Mucosa of gallbladder (tissue), 1 donor: Measurements from ENCODE around the gene GRIN2A. TPM values are rescaled to one million over a fixed set of nuclear protein-coding genes. Genes with fewer than 3 reads are reported as not detected.

Experiments
- DNase-seq: peaks from one replicate; pipeline ENCODE4 v3.0.0-alpha.2; 2020; ENCODE audit warnings: low spot score
- total RNA-seq: library from RNA; stranded (reverse); gene quantifications from one replicate; pipeline ENCODE4 v1.2.1, GENCODE V29; 2021
- donor health status: DM: no; HTN: no; CAD: no.

Gene GRIN2A
- total RNA-seq, 1 donor from 2014 or later, result 62.8 TPM

- DNase-seq, result no peak
Observed at GRCh38 chr16:9820476-9821246, 361.6 kb downstream of the GRIN2A start.

- DNase-seq, result no peak
Observed at GRCh38 chr16:9818702-9819101, 363.5 kb downstream of the GRIN2A start.

GRCh38 chr16:9817586-9817985 is 364.6 kb downstream of the GRIN2A start:
- no peak for DNase-seq

GRCh38 chr16:9816644-9817043 is 365.6 kb downstream of the GRIN2A start:
- no peak for DNase-seq

GRCh38 chr16:9813665-9814064 is 368.6 kb downstream of the GRIN2A start:
- no peak for DNase-seq

GRCh38 chr16:9808210-9808609 is 374.0 kb downstream of the GRIN2A start:
- no peak for DNase-seq

GRCh38 chr16:9807302-9807701 is 374.9 kb downstream of the GRIN2A start:
- DNase-seq, result no peak

- DNase-seq, result no peak
Observed at GRCh38 chr16:9805109-9805508, 377.1 kb downstream of the GRIN2A start.

GRCh38 chr16:9802160-9802559 is 380.1 kb downstream of the GRIN2A start:
- no peak for DNase-seq

- no peak for DNase-seq
Observed at GRCh38 chr16:9801651-9802050, 380.6 kb downstream of the GRIN2A start.

- DNase-seq, result no peak
Observed at GRCh38 chr16:9800186-9800738, 382.0 kb downstream of the GRIN2A start.

GRCh38 chr16:9798952-9799580 is 383.2 kb downstream of the GRIN2A start:
- DNase-seq, result no peak

GRCh38 chr16:9798474-9798873 is 383.8 kb downstream of the GRIN2A start:
- no peak for DNase-seq

- DNase-seq, result no peak
Observed at GRCh38 chr16:9797306-9797705, 384.9 kb downstream of the GRIN2A start.

GRCh38 chr16:9793623-9794022 is 388.6 kb downstream of the GRIN2A start:
- DNase-seq, result no peak

- DNase-seq, result no peak
Observed at GRCh38 chr16:9791556-9791955, 390.7 kb downstream of the GRIN2A start.

GRCh38 chr16:9790199-9790598 is 392.0 kb downstream of the GRIN2A start:
- no peak for DNase-seq

GRCh38 chr16:9787717-9788116 is 394.5 kb downstream of the GRIN2A start:
- DNase-seq, result no peak

GRCh38 chr16:9780831-9781230 is 401.4 kb downstream of the GRIN2A start:
- DNase-seq, result no peak

- DNase-seq, result no peak
Observed at GRCh38 chr16:9778849-9779248, 403.4 kb downstream of the GRIN2A start.

GRCh38 chr16:9775998-9776397 is 406.2 kb downstream of the GRIN2A start:
- DNase-seq, result no peak

- DNase-seq, result no peak
Observed at GRCh38 chr16:9773289-9773688, 408.9 kb downstream of the GRIN2A start.

GRCh38 chr16:9772526-9773225 is 409.6 kb downstream of the GRIN2A start:
- no peak for DNase-seq
